Stimulated activated CD4-positive, alpha-beta T cell treated with anti-CD3 and anti-CD28 coated beads, Interleukin-15, amount 100 ng/mL, for 1 hour (primary cell): Measurements from ENCODE around the gene ZNF618.

Source experiments
- DNase-seq, 2 donors: peaks; one replicate each; pipeline ENCODE4 v3.0.0-alpha.2; 2020; ENCODE audit warnings: low read depth in 1 of 2, low spot score in 1 of 2

ZNF618 gene

DNA sequence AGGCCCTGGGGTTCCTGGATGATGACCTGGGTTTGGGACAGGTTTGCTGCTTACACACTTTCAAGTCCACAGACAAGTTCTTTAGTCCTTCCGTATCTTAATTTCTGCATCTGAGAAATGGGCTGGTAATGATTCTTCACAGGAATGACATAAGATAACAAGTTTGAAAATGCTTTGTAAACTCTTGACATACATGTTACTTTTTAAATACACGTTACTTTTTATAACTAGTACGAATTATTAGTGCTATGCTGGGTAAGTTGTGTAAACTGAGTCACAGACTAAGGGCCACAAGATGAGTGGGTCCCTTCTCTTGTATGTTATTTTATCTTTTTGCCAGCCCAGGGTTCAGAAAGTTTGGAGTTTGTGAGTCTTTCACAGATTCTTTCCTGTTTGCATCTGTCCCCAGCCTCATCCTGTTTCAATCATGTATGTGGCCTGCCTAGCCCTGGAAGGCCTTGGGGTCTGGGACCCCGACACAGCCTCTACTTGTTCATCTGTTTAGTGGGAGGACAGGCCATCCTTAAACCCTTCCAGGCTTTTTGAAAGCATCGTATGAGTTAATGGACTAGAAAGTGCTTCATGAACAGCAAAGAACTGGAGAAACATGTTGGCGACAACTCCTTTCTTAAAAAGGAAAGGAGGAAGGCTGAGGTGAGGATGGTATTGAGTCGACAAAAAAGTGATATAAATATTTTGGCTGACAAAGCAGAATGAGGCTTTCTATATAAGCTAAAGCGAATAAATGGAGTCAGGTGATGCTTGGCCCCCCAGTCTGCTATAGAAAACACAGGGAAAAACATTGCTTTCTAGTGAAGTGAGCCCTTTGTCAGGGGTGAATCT lies 9.3 kb downstream of the ZNF618 start:
- no peak for DNase-seq

DNA sequence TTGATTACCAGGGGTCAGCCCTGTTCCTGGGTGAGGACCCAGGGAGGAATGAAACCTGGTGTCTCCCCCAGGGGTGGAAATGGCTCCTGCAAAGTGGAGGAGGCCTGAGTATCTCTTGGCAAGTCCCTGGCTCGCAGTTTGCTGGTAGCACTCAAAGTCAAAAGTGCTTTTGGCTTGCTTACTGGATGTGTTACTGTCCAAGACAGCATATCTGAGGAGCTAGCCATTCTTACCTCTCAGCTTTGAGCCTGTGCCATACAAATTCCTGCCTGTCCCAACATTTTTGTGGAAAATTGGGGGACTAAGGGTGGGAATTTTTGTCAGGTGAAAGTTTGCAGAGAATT lies 9.9 kb downstream of the ZNF618 start:
- DNase-seq: no peak

DNA sequence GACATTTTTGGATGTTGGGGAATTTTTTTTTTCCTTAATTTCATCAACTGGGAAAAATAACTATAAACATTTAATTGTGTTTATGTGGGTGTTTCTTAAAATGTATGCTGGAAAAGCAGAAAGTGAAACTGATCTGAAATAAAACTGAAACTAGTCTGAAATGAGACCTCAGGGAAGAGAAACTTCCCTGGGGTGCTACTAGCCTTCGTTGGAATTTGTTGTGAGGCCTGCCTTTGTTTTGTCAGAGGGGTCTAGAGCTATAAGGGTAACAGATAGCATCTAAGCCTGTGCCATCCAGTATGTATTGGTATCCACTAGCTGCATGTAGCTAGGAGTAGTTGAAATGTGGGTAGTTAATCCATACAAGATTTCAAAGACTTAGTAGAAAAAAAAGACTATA lies 10.4 kb downstream of the ZNF618 start:
- DNase-seq: no peak

DNA sequence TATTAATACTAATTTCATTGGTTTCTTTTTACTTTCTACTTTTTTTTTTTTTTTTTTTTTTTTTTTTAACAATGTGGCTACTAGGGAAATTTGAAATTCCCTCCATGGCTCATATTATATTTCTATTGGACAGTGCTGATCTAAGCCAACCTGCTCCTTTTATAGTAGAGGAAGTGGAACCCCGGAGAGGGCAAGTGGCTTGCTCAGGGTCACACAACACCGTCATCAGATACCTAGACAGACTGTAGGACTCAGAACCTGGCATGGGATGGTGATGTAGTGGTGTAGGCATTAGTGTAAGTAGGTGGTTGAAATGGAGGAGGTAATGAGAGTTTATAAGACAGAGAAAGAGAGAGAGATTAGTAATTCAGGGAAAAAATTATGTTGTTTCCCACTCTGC lies 10.8 kb downstream of the ZNF618 start:
- no peak for DNase-seq

DNA sequence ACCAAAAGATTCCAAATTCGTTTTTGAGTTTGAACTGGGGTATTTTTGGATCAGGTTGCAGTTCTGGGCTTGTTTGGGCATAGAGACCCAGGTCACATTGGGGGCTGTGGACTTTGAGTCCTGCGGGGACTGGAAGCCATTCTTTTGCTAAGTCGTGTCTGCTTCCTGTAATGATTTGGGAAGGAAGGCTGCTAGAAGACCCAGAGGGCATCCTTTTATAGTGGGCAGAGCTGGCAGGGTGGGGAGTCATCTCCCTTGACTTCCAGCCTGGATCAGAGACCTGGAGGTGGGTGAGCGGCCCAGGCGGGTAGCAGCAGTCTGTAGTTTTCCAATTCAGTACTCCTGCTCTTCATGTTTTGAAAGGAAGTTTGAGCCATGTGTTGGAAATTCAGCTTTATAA lies 11.3 kb downstream of the ZNF618 start:
- DNase-seq: no peak

DNA sequence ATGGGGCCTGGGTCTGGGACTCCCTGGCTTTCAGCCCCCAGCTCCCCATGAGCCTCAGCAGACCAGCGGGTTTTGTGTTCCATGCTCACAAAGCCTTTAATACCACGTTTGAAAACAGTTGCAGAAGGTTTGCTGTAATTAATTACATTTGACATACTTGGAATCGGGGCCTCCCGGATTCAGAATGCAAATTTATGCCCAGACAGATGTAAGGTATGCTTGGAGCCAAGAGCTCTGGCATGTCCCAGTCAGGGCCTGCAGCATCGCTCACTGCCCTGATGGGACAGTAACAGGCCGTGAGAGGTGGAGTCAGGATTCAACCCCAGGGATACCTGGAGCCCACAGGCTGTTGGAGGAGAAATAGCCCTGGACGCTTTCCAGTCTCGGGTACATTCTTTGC lies 12.2 kb downstream of the ZNF618 start:
- DNase-seq: no peak

DNA sequence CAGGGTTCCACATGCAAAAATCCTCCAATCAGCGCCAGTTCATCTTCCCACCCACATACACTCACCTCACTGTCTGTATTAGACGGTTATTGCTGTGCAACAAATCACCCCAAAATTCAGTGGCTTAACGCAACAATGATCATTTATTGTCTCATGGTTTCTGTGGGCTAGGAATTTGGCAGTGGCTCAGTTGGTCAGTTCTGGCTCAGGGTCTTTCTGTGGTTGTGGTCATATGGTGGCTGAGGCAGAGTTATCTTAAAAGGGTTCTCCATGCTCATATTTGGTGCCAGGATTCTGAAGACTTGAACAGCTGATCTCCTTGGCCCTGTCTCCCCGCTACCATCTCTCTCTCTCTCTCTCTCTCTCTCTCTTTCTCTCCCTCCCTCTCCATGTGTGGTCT lies 12.9 kb downstream of the ZNF618 start:
- DNase-seq: no peak

DNA sequence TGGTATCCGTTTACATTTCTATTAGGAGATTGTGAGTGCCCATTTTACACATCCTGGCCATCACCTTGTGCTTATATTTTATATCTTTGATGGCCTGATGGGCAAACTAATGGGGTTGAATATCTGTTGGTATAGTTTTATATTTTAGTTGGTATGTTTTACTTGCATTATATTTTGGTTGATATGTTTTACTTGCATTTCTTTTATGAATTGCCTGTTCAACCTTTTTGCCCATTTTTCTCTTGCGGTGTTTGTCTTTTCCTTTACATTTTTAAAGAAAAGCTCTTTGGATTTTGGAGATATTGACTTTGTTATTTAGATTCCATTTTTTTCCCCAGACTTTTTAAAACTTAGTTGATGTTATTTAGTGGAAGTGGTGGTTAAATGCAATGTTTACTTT lies 14.6 kb downstream of the ZNF618 start:
- DNase-seq: no peak

DNA sequence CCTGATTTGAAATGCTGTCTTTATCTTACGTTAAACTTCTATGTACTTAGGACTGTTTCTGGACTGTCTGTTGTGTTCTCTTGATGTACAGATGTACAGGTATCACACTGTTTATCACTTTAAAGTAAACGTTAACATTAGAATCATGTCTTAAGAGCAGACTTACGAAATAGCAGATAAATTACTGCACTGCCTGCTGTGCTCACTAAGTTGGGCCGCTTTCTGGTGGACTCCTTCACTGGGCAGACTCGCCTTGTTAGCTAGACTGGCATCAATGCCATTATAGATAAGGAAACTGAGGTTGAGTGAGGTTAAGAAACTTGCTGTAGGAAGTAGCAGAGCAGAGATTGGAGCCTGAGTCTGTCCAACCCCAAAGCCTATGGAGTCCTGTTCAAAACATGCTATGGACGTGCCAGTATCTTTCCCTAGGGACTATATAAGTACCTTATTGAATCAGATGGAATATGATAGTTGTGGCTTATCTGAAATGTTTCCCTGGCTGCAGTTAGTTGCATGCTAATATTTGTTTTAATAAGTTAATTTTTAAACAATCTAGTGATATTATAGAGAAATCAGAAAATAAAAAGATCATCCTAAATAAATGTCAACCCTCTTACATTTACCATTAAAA lies 16.9 kb downstream of the ZNF618 start:
- no peak for DNase-seq

DNA sequence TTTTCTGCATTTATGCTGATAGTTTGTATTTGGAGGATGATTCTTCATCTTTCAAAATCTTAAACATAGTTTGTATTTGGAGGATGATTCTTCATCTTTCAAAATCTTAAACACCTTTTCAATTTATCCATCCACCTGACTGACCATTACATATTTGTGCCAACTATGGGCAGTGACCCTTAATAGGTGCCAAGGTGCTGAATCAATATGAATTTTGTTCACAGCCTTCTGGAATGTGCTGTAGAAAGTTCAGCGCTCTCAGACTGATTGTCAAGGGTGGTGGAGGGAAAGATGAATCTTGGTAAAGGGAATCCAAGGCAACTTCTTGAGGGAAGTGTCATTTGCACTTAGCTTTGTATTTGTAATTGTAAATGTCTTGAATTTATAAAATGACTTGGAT lies 18.1 kb downstream of the ZNF618 start:
- no peak for DNase-seq

DNA sequence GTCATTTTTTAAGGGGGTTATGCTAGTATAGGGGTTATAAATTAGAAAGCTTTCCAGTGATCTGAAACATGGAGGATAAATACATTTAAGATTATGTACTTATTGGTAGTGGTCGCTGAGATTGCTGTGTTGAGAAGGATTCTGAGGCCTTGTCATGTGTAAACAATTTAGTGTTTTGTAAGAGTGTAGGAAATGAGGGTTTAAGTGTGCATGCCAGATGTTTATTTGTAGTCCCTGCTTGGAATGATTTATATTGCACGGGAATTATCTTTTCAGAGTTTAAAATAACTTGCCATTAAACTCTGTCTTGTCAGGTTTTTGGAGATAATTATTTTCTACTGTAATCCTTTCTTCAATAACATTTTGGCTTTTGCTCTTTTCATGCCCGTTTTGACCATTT lies 19.4 kb downstream of the ZNF618 start:
- DNase-seq: no peak

DNA sequence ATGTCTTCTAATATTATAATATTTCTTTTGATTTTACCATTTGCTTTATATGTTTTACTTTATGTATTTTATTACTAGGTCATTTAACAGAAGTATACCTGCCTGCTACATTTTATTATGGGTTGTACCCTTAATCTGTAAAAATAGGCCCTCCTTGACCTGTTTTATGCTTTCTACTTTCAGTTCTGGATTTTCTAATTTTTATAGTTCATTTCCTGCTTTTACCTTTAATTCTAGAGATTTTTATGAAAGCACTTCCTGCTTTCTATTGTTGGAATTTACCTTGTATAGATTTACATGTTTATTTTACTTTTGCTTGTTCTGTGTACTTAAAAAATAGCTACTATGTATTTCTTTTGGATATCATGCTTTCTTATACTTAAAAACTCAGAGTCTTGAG lies 20.6 kb downstream of the ZNF618 start:
- no peak for DNase-seq

DNA sequence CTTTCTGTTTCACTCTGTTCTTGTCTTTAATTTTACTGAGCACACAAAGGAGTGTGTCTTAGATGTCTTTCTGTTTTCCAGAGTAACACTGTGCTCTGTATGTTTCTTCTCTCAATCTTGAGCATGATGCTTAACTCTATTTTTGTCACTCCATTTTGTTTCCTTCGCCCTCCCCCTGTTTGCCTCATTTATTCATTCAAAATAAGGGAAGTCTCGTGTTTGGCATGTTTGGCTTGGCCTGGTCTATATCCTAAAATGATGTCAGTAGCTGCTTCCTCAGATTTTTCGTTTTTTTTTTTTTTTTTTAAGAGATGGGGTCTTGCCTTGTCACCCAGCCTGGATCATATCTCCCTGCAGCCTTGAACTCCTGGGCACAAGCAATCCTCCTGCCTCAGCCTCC lies 22.0 kb downstream of the ZNF618 start:
- DNase-seq: no peak

DNA sequence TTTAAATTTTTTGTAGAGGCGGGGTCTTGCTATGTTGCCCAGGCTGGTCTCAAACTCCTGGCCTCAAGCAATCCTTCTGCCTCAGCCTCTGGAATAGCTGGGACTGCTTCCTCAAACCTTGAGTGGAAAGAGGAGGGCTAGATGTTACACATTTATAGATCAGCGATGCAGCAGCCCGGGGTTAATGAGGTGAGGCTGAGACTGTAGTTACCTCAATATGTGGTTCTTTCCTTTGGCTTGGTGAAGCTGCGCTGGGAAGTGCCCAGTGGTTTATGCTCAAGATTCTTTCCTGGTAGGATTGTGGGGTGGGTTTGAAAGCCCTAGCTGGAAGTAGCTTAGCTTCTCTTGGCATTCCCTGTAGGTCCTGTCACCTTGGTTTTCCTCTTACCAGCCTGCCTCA lies 22.5 kb downstream of the ZNF618 start:
- no peak for DNase-seq

DNA sequence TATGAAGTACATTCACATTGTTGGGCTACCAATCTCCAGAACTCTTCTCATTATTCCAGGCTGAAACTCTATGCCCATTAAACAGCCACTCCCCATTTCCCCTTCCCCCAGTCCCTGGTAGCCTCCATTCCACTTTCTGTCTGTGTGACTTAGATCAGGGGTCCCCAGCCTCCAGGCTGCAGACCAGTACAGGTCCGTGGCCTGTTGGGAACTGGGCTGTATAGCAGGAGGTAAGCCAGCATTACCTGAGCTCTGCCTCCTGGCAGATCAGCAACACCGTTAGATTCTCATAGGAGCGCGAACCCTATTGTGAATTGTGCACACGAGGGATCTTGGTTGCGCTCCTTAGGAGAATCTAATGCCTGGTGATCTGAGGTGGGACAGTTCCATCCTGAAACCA lies 23.1 kb downstream of the ZNF618 start:
- DNase-seq: no peak

DNA sequence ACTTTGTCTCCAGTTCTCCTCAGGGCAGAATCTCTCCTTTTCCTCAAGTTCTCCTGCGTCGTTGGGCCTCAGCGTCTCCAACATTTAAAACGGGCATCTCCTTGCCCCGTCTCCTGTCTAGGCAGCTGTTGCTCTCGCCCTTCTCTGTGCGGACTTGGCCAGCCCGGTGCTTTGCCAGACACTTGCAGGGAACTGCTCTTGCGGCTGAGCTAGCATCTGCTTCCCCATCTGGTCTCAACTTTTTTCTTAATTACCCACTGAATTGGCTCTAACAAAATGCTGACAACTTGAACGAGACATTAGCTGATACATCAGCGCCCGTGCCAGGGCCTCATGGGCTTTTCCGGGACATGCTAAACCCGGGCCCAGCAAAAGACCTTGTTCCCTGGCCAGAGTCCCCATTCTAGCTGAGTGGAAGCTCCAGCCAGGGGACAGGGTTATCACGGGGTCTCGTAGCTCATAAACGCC lies 25.1 kb downstream of the ZNF618 start:
- DNase-seq: no peak

DNA sequence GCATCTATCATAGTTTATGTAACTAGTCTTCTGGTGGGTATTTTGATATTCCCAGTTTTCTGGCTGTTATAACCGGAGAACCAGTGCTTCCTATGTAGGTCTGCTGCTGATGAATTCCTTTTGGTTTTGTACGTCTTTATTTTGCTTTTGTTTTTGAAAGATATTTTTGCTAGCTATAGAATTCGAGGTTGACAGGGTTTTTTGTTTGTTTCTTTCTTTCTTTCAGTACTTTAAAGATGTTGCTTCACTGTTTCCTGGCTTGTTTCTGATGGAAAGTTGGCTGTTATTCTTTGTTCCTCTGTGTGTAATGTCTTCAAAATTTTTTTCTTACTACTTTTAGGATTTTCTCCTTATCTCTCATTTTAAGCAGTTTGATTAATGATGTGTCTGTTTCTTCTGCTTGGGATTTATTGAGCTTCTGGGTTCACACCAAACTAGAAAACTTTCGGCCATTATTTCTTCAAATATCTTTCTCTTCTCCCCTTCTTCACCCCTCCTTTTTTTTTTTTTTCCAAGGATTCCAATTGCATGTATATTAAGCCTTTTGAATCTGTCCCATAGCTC lies 27.5 kb downstream of the ZNF618 start:
- DNase-seq: no peak

DNA sequence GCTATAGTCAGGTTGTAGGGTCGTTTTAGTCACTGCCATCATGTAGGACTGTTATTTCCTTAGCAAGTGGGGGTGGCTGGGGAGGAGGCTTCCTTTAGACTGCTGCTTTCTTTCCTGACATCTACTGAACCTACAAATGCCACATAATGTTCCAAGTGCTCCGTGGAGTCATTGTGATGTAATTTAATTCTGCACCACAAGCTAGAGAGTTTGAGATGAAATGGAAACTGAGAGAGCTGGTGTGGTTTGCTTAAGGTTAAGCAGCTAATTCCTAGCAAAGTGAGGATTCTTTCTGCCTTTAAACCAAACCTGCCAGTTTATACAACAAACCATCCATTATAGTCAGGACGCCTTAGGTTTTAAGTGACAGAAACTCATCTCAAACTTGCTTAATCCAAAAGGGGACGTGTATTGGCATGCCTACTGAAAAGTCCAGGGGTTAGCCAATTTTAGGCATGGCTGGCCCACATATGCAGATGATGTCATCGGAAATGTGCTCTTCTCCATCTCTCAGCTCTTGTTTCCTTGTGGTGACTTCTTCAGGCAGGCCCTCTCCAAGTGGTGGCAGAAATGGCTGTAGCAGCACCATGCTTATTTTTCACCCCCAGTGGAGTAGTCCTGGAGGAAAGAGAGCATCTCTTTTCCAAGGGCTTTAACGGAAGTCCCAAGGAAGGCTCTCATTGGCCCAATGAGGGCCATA lies 30.5 kb downstream of the ZNF618 start:
- no peak for DNase-seq

DNA sequence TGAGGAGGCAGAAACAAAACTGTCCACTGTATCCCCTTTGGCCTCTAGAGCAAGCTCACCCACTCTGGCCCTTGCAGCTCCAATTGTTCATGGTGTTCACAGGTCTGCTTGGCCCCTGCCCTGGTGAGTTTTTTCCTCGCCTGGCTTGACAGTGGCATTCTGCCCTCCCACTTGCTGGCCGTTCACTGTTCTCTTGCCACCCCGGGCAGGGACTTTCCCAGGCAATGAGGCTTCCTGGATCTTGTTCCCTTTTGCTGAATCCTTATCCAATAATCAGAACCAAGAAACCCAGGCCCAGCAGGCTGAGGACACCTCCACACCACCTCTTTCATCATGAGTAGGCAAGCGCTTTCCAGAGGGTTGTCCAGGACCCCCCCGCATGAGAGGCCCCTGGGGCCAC lies 31.2 kb downstream of the ZNF618 start:
- no peak for DNase-seq

DNA sequence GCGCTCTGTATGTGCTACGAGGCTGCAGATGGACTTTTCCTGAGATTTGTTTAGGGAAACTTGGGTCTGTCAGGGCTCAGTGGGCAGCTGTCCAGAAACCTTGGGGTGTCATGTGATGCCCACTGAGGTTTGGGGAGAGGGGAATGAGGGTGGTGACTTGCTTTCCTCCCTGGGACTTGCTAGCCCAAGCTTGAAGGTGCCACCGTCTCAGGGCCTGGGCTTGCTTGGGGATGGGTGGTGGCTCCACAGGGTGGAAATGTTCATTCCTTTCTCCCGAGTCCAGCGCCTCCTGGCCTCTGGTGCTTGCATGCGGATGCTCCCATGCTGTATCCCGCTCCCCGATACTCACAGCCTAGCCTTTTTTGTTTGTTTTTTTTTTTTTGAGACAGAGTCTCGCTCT lies 33.3 kb downstream of the ZNF618 start:
- no peak for DNase-seq

DNA sequence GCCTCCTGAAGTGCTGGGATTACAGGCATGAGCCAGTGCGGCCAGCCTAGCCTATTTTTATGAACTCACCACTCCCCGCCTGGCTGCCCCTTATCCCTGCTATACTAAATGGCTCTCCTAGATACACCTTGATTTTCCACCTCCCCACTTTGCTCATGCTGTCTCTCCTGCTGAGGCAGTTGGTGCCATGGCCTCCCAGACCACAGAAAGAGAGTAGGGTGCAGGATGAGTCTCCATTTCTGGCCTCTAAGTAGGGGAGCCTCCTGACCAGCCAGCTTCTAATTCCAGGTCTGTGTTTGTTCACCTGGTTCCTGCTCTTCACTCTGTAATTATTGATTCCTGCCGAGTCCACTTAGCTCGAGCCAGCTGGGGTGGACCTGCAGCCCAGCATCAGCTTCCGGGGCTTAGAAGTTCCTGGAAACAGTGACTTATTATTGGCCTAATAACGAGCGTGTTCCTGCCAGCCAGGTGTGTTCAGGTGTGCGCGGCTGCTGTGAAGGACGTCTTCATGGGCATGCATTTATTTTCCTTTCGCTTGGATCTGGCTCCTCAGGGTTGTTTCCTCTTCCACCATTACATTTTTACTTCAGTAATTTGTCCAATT lies 34.0 kb downstream of the ZNF618 start:
- DNase-seq: no peak
